OCI-LY7 (cell line): ENCODE data around the gene EIF2S2. TPM values are rescaled to one million over a fixed set of nuclear protein-coding genes. Genes with fewer than 3 reads are reported as not detected.
A peak's percentile ranks its signal among the peaks of the same experiment; 100 is the strongest.

Experiments
- BruUV-seq: library from RNA; stranded (reverse); fragments of 400-500 nt; replicated peaks from 2 replicates; lab custom pipeline; 2021; lab: Mats Ljungman, UMichigan
- CTCF ChIA-PET: fragments of 300-600 bp; sonication (Branson Sonifier 250); formaldehyde crosslinking; loops from one replicate; lab custom pipeline; 2022; ENCODE audit warnings: antibody characterized with exemption; ENCODE audit not compliant: unreplicated experiment; lab: Charles Lee
- POLR2A ChIA-PET: fragments of 300-600 bp; sonication (Branson Sonifier 250); formaldehyde crosslinking; loops from one replicate; lab custom pipeline; 2022; ENCODE audit warnings: antibody characterized with exemption; lab: Charles Lee
- DNase-seq: peaks from one replicate; pipeline ENCODE4 v3.0.0-alpha.2; 2015; ENCODE audit warnings: low spot score
- H2AFZ ChIP-seq: fragments of 200-600 bp; sonication (generic), shearing (Covaris generic); 2 replicates; pipeline ENCODE4 v1.6.1; 2014; ENCODE audit warnings: mild to moderate bottlenecking, antibody characterized with exemption, low read length, moderate library complexity
- H3K27ac ChIP-seq: fragments of 200-600 bp; sonication (generic); 2 replicates; pipeline ENCODE4 v1.5.1; 2014; ENCODE audit warnings: mixed run types, low read depth, mild to moderate bottlenecking, moderate library complexity, low read length, inconsistent platforms; ENCODE audit not compliant: poor library complexity, severe bottlenecking
- H3K36me3 ChIP-seq: fragments of 200-600 bp; sonication (generic); 2 replicates; pipeline ENCODE4 v1.6.1; 2014; ENCODE audit warnings: mild to moderate bottlenecking, antibody characterized with exemption, low read length, moderate library complexity, mixed read lengths; ENCODE audit not compliant: insufficient read depth
- H3K4me1 ChIP-seq: fragments of 200-600 bp; sonication (generic); 2 replicates; pipeline ENCODE4 v1.5.1; 2014; ENCODE audit warnings: mild to moderate bottlenecking, low read length; ENCODE audit not compliant: insufficient read depth, poor library complexity, severe bottlenecking
- H3K4me2 ChIP-seq: fragments of 200-600 bp; sonication (generic); 2 replicates; pipeline ENCODE4 v1.6.1; 2014; ENCODE audit warnings: mild to moderate bottlenecking, low read length
- H3K4me3 ChIP-seq: fragments of 200-600 bp; sonication (generic); 2 replicates; pipeline ENCODE4 v1.5.1; 2014; ENCODE audit warnings: mild to moderate bottlenecking, low read depth, low read length; ENCODE audit not compliant: poor library complexity, severe bottlenecking
- H3K79me2 ChIP-seq: fragments of 200-600 bp; sonication (generic); 2 replicates; pipeline ENCODE4 v1.6.1; 2016; ENCODE audit warnings: low read depth, mild to moderate bottlenecking, low read length, moderate library complexity, mixed read lengths; ENCODE audit not compliant: insufficient read depth
- H3K9me2 ChIP-seq: fragments of 200-600 bp; sonication (generic); 2 replicates; pipeline ENCODE4 v1.6.1; 2016; ENCODE audit warnings: mild to moderate bottlenecking, low read length, mixed read lengths; ENCODE audit not compliant: insufficient read depth
- H3K9me3 ChIP-seq: fragments of 200-600 bp; sonication (generic); 2 replicates; pipeline ENCODE4 v1.6.1; 2014; ENCODE audit warnings: mild to moderate bottlenecking, mixed run types, low read length, mixed read lengths
- H4K20me1 ChIP-seq: fragments of 200-600 bp; sonication (generic); 2 replicates; pipeline ENCODE4 v1.6.1; 2014; ENCODE audit warnings: mild to moderate bottlenecking, antibody characterized with exemption, low read length, moderate library complexity, mixed read lengths; ENCODE audit not compliant: insufficient read depth
- EZH2phosphoT487 ChIP-seq: fragments of 200-600 bp; sonication (generic); IDR thresholded peaks from 2 replicates; pipeline ENCODE4 v1.6.1; 2018; ENCODE audit warnings: low read depth, borderline replicate concordance, mild to moderate bottlenecking, mixed run types, antibody characterized with exemption, low read length, moderate library complexity, mixed read lengths
- intact Hi-C: fragments of 100-400 bp; cut with micrococcal nuclease; formaldehyde crosslinking; loops from one replicate; pipeline ENCODE4 v1.10.0; 2022; ENCODE audit not compliant: unreplicated experiment
- total RNA-seq, 2 experiments: library from RNA; depleted of rRNA in 1 of 2; stranded (reverse); fragments of >200 nt in 1 of 2; shearing (Covaris generic) in 1 of 2; gene quantifications; 2 replicates each; pipeline ENCODE4 v1.2.3, GENCODE V29; 2014 to 2022
- TF ChIP-seq, protein P1 (sequence below): fragments of 200-600 bp; sonication (generic); conservative IDR thresholded peaks from 2 replicates; pipeline ENCODE4 v1.5.1; 2014; ENCODE audit warnings: mild to moderate bottlenecking, antibody characterized with exemption, low read length, moderate library complexity, mixed read lengths

The EIF2S2 gene
- total RNA-seq, 2 experiments from 2014 or later, result 104 to 130 TPM

DNA sequence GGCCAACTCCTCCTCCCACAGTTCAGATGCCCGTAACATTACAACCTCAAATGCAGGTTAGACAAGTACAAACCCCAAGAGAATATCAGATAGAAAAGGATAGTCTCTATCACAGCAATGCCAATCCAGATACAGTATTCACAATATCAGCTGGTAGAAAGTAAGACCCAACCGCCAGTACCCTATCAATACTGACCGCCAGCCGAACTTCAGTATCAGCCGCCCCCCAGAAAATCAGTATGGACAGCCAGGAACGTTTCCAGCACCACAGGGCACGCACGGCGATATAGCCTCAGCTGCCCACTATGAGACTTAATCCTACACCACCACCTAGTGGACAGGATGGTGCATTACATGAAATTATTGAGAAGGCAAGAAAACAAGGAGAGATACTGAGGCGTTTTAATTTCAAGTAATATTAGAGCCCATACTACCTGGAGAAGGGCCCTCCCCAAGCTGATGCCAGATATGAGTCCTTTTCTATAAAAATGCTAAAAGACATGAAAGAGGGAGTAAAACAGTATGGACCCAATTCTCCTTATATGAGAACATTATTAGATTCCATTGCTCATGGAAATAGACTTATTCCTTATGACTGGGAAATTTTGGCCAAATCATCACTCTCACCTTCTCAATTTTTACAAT is 17.6 kb upstream of the EIF2S2 start:
- peak; percentile 84 for DNase-seq
- Histone ChIP-seq H3K9me3 (no peaks in the 10 kb centered on the region), H3K4me1 (peaks cover 13% of the 10 kb centered on the region), H4K20me1 (no peaks in the 10 kb centered on the region), H3K79me2 (no peaks in the 10 kb centered on the region), H3K4me2 (peak overlapping the region; percentile 82), H3K27ac (no peak overlapping the region), H2AFZ (peak overlapping the region; percentile 94; the same call in 1 of the 2 replicates), H3K9me2 (no peaks in the 10 kb centered on the region), H3K36me3 (no peaks in the 10 kb centered on the region), H3K4me3 (peak overlapping the region; percentile 54)
- TF ChIP-seq, protein P1, sequence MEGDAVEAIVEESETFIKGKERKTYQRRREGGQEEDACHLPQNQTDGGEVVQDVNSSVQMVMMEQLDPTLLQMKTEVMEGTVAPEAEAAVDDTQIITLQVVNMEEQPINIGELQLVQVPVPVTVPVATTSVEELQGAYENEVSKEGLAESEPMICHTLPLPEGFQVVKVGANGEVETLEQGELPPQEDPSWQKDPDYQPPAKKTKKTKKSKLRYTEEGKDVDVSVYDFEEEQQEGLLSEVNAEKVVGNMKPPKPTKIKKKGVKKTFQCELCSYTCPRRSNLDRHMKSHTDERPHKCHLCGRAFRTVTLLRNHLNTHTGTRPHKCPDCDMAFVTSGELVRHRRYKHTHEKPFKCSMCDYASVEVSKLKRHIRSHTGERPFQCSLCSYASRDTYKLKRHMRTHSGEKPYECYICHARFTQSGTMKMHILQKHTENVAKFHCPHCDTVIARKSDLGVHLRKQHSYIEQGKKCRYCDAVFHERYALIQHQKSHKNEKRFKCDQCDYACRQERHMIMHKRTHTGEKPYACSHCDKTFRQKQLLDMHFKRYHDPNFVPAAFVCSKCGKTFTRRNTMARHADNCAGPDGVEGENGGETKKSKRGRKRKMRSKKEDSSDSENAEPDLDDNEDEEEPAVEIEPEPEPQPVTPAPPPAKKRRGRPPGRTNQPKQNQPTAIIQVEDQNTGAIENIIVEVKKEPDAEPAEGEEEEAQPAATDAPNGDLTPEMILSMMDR, result peak; percentile 96
- no peak for TF ChIP-seq EZH2phosphoT487
- intact Hi-C loops, result loop anchor here (1.0 to 5.0 kb wide), 4 partner anchors 59 to 337 kb away; no protein-coding TSS in a partner anchor
- BruUV-seq, result no TSS peak
- ChIA-PET POLR2A (no interaction called here), CTCF (no interaction called here)

DNA sequence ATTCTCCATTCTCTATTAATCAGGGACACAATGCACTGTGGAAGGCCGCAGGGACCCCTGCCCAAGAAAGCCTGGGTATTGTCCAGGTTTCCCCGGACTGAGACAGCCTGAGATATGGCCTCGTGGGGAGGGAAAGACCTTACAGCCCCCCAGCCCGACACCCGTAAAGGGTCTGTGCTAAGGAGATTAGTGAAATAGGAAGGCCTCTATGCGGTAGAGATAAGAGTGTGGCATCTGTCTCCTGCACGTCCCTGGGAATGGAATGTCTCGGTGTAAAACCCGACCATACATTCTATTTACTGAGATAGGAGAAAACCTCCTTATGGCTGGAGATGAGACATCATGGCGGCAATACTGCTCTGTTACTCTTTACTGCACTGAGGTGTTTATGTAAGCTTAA is 15.7 kb upstream of the EIF2S2 start:
- intact Hi-C loops, result loop anchor here (5.0 kb wide), 1 partner anchor 335 kb away; no protein-coding TSS in a partner anchor
- no peak overlapping the region for H3K4me2 ChIP-seq
- no peak overlapping the region for H2AFZ ChIP-seq
- no peak overlapping the region for H3K27ac ChIP-seq
- no peaks in the 10 kb centered on the region for H3K9me2 ChIP-seq
- no peaks in the 10 kb centered on the region for H4K20me1 ChIP-seq
- DNase-seq, result no peak
- H3K79me2 ChIP-seq, result no peaks in the 10 kb centered on the region
- CTCF ChIA-PET, result no interaction called here
- no peaks in the 10 kb centered on the region for H3K9me3 ChIP-seq
- no peaks in the 10 kb centered on the region for H3K36me3 ChIP-seq
- no peak overlapping the region for H3K4me3 ChIP-seq
- no TSS peak for BruUV-seq
- H3K4me1 ChIP-seq, result peaks cover 22% of the 10 kb centered on the region
- POLR2A ChIA-PET, result no interaction called here
- TF ChIP-seq EZH2phosphoT487, result no peak
- TF ChIP-seq, protein P1, result no peak
